OCI-LY1 (cell line): ENCODE data around the gene OR9G1.
"Not testable (repeated sequence)": the region's sequence is repeated elsewhere in the genome, so short reads cannot be mapped to it uniquely, and the experiment has no call there.

Experiments
- EZH2 ChIP-seq: fragments of 200-600 bp; sonication (generic), shearing (Covaris generic); IDR thresholded peaks from 2 replicates; pipeline ENCODE4 v1.8.0; 2017; ENCODE audit warnings: borderline replicate concordance, mixed run types, mild to moderate bottlenecking, antibody characterized with exemption, low read length, moderate library complexity, mixed read lengths
- TF ChIP-seq, protein P1 (sequence below): fragments of 200-600 bp; sonication (generic), shearing (Covaris generic); IDR thresholded peaks from 2 replicates; pipeline ENCODE4 v1.5.1; 2017; ENCODE audit warnings: mild to moderate bottlenecking, antibody characterized with exemption, low read length, moderate library complexity, mixed read lengths

DNA sequence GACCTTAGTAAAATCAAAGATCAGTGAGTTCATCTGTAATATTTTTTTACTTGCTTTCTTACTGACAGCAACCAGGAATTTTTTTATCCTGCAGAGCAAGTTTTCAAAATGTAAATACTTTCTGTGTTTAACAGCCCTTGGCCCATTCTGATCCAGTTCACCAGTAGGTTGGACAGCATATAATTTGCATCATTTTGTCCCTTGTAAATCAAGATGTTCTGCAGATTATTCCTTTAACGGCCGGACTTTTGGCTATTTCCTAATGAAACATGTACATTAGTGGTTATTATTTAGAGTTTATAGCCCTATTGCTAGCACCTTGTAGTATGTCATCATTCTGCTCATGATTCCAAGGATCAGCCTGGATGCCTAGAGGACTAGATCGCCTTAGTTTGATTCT is 7.7 kb upstream of the OR9G1 start:
- TF ChIP-seq, protein P1, sequence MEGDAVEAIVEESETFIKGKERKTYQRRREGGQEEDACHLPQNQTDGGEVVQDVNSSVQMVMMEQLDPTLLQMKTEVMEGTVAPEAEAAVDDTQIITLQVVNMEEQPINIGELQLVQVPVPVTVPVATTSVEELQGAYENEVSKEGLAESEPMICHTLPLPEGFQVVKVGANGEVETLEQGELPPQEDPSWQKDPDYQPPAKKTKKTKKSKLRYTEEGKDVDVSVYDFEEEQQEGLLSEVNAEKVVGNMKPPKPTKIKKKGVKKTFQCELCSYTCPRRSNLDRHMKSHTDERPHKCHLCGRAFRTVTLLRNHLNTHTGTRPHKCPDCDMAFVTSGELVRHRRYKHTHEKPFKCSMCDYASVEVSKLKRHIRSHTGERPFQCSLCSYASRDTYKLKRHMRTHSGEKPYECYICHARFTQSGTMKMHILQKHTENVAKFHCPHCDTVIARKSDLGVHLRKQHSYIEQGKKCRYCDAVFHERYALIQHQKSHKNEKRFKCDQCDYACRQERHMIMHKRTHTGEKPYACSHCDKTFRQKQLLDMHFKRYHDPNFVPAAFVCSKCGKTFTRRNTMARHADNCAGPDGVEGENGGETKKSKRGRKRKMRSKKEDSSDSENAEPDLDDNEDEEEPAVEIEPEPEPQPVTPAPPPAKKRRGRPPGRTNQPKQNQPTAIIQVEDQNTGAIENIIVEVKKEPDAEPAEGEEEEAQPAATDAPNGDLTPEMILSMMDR, result not testable (repeated sequence)
- TF ChIP-seq EZH2, result not testable (repeated sequence)
